ENCODE results near the gene FOSL1.

GRCh38 chr11:65918211-65919140 lies 18.3 kb upstream of the FOSL1 start, which contains the start of gene C11orf68:
- TF ChIP-seq POLR2A (IDR thresholded peaks at IDR 0.05), result peak; percentile 48 to 69
- TF ChIP-seq CTCF (IDR thresholded peaks at IDR 0.05), result peak in 1 of 5 experiments; percentile 18
- TF ChIP-seq EP300 (IDR thresholded peaks at IDR 0.05), result peak in 1 of 2 donors; percentile 65

Measured in tibial nerve (tissue), 4 donors.